ENCODE data around the gene SEC61A2.

The SEC61A2 gene

DNA sequence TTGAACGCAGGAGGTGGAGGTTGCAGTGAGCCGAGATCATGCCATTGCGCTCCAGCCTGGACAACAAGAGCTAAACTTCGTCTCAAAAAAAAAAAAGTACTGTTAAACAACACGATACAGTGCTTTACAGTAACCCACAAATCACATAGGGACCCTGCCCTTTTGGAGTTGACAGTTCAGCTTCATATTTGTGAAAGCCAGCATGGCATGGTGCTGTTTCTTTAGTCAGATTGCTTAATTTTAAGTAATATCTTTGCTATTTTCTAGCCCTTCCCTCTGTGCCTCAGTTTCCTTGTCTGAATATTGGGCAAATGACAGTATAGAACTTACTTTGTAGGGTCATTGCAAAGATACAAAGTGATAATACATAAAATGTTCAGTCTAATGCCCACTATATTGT is 71.4 kb downstream of the SEC61A2 start:
- DNase-seq = no peak

- no peak for DNase-seq
These were observed 72.1 kb downstream of the SEC61A2 start for GRCh38 chr10:12201543-12201942.

DNA sequence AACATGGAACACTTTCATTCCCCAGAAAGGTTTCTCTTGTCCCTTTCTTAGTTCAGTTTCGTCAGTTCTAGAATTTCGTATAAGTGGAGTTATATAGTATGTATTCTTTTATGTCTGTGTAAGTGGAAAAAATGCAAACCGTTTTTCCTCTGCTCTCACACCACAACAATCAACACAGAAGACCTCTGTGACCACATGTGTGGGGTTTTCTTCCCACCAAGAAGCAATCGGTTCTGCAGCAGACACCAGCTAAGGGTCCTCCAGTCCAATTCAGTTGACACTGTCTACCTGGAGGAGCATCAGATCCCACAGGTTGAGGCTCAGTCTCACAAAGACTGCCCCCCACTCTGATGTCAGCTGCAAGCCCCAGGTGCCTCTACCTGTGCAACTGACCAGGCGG is 72.7 kb downstream of the SEC61A2 start:
- DNase-seq = no peak

DNA sequence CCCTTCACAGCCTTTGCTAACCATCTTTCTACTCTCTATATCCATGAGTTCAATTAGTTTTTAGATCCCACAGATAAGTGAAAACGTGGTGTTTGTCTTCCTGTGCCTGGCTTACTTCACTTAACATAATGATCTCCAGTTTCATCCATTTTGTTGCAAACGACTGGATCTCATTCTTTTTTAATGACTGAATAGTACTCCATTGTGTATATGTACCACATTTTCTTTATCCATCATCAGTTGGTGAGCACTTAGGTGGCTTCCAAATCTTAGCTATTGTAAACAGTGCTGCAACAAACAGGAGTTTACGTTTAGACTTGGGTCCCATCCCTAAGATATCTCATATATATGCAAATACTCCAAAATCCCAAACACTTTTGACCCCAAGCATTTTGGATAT is 75.6 kb downstream of the SEC61A2 start:
- no peak for DNase-seq

DNA sequence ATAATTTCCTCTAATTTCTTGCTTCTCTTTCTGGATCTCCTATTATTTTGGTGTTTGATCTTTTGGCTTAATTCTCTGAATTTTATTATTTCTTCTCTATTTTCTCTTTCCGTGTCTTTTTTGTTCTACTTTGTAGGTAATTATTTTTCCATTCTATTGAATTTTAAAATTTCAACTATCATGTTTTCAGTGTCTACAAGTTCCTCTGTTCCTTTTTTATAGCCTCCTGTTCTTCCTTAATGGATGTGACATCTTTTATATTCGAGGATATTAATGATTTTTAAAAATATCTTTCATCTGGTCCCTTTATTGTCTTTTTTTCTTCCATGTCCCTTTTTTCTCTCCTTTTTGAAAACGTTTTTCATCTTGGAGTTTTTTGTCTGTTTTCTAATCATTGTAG is 77.6 kb downstream of the SEC61A2 start:
- no peak for DNase-seq

DNA sequence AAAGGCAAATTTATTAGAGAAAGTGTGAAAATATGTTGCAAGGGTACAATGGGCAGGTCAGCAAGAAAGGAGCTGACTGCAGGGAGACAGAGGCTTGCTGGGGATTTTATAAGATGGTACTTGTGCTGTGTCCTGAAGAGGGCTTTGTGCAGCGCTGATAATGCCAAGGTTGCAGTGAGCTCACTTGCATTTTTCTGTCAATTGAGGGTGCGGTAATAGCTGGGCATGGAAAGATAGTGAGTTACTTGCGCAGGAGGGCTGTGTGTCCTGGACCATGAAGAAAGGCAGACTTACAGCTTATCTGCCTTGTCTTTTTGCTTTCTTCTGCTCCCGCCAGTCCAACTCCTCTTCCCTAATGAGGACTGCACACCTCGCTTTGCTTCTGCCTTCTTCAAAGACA is 79.0 kb downstream of the SEC61A2 start:
- no peak for DNase-seq

GRCh38 chr10:12212454-12212853 is 83.0 kb downstream of the SEC61A2 start:
- DNase-seq = no peak

DNA sequence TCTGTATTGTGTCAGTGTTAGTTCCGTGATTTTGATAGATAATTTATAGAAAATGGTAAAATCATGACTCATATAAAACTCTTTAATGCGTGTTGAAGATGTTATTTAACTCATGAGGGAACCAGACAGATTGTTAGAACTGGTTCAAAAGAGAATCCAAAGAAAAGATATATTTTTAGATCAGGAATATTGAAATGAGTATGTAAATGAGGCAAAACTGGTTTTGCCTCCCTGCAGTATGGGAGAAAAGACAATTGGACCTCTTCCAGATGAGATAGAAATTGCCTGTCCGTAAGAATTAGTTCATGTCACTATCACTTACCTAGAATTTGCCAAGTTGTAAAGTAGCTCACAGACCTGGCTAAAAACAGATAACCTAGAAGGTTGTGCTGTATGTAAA is 84.1 kb downstream of the SEC61A2 start:
- DNase-seq = no peak

- no peak for DNase-seq
These were observed 84.6 kb downstream of the SEC61A2 start for GRCh38 chr10:12214093-12214492.

- no peak for DNase-seq
These were observed 85.3 kb downstream of the SEC61A2 start for GRCh38 chr10:12214763-12215218.
